PC-9 (cell line): ENCODE data around the gene GMDS. TPM values are rescaled to one million over a fixed set of nuclear protein-coding genes. Genes with fewer than 3 reads are reported as not detected.

Source experiments
- BruUV-seq: library from RNA; stranded (reverse); fragments of 400-500 nt; replicated peaks from 2 replicates; lab custom pipeline; 2021; lab: Mats Ljungman, UMichigan
- CTCF ChIA-PET: fragments of 300-600 bp; sonication (Branson Sonifier 250); formaldehyde crosslinking; loops from one replicate; lab custom pipeline; 2022; ENCODE audit warnings: antibody characterized with exemption; lab: Charles Lee
- POLR2A ChIA-PET: fragments of 300-600 bp; sonication (Branson Sonifier 250); formaldehyde crosslinking; loops from one replicate; lab custom pipeline; 2022; ENCODE audit warnings: antibody characterized with exemption; ENCODE audit not compliant: unreplicated experiment; lab: Charles Lee
- DNase-seq, 2 experiments: peaks; one replicate each; pipeline versions ENCODE4 v3.0.0 to v3.0.0-alpha.2; 2015 to 2022; ENCODE audit warnings: mixed read lengths in 1 of 2
- H2AFZ ChIP-seq: fragments of 200-600 bp; sonication (generic); 2 replicates; pipeline ENCODE4 v1.8.1; 2017; ENCODE audit warnings: antibody characterized with exemption
- H3F3A ChIP-seq: fragments of 200-600 bp; sonication (generic); 2 replicates; pipeline ENCODE4 v1.8.1; 2017; ENCODE audit warnings: antibody characterized with exemption, mild to moderate bottlenecking, low read depth; ENCODE audit not compliant: insufficient read depth
- H3K27ac ChIP-seq: fragments of 200-600 bp; sonication (generic); 2 replicates; pipeline ENCODE4 v1.6.1; 2016; ENCODE audit warnings: mixed run types
- H3K27me3 ChIP-seq: fragments of 200-600 bp; sonication (generic); 2 replicates; pipeline ENCODE4 v1.6.1; 2016; ENCODE audit warnings: low read depth, mixed run types; ENCODE audit not compliant: insufficient read depth
- H3K36me3 ChIP-seq: fragments of 200-600 bp; sonication (generic); 2 replicates; pipeline ENCODE4 v1.6.1; 2016; ENCODE audit warnings: low read depth, mixed run types
- H3K4me1 ChIP-seq: fragments of 200-600 bp; sonication (generic); replicated peaks from 2 replicates; pipeline ENCODE4 v1.6.1; 2016; ENCODE audit warnings: mixed run types; ENCODE audit not compliant: insufficient read depth
- H3K4me2 ChIP-seq: fragments of 200-600 bp; sonication (generic); 2 replicates; pipeline ENCODE4 v1.6.1; 2017; ENCODE audit warnings: mixed run types
- H3K4me3 ChIP-seq: fragments of 200-600 bp; sonication (generic); 2 replicates; pipeline ENCODE4 v1.6.1; 2016; ENCODE audit warnings: mixed run types
- H3K79me2 ChIP-seq: fragments of 200-600 bp; sonication (generic); 2 replicates; pipeline ENCODE4 v1.6.1; 2017; ENCODE audit warnings: low read depth, mixed run types
- H3K9me2 ChIP-seq: fragments of 200-600 bp; sonication (generic); 2 replicates; pipeline ENCODE4 v1.8.1; 2017; ENCODE audit warnings: mild to moderate bottlenecking; ENCODE audit not compliant: insufficient read depth
- H3K9me3 ChIP-seq: fragments of 200-600 bp; sonication (generic); 2 replicates; pipeline ENCODE4 v1.8.1; 2016; ENCODE audit warnings: low read depth; ENCODE audit not compliant: insufficient read depth
- H4K20me1 ChIP-seq: fragments of 200-600 bp; sonication (generic); 2 replicates; pipeline ENCODE4 v1.8.1; 2017; ENCODE audit not compliant: insufficient read depth
- CTCF ChIP-seq: fragments of 200-600 bp; sonication (generic); conservative IDR thresholded peaks from 2 replicates; pipeline ENCODE4 v1.6.1; 2017; ENCODE audit warnings: mixed run types, antibody characterized with exemption, mild to moderate bottlenecking, moderate library complexity
- EZH2 ChIP-seq: fragments of 200-600 bp; sonication (generic); IDR thresholded peaks from 2 replicates; pipeline ENCODE4 v1.8.0; 2017; ENCODE audit warnings: antibody characterized with exemption, low read depth
- intact Hi-C: fragments of 100-400 bp; cut with micrococcal nuclease; formaldehyde crosslinking; loops from one replicate; pipeline ENCODE4 v1.10.0; 2022; ENCODE audit not compliant: unreplicated experiment
- total RNA-seq: library from RNA; stranded (reverse); gene quantifications from 2 replicates; pipeline ENCODE4 v1.2.3, GENCODE V29; 2021

Gene GMDS
- total RNA-seq, 1 experiment from 2014 or later = 30.1 TPM

- no peak overlapping the region for H3K4me2 ChIP-seq
- no peaks in the 10 kb centered on the region for H3K9me2 ChIP-seq
- H3K4me3 ChIP-seq = no peak overlapping the region
- no peaks in the 10 kb centered on the region for H4K20me1 ChIP-seq
- BruUV-seq = no TSS peak
- no peaks in the 10 kb centered on the region for H3K9me3 ChIP-seq
- H3K27ac ChIP-seq = no peak overlapping the region
- ChIA-PET CTCF (no interaction called here), POLR2A (interaction anchor here (0.7 kb wide), 1 partner anchor 157 kb away, joined by 6 read pairs; no protein-coding TSS in a partner anchor)
- H3K79me2 ChIP-seq = no peaks in the 10 kb centered on the region
- H3K36me3 ChIP-seq = no peaks in the 10 kb centered on the region
- DNase-seq = no peak
- H3K27me3 ChIP-seq = no peaks in the 10 kb centered on the region
- no peak overlapping the region for H2AFZ ChIP-seq
- TF ChIP-seq EZH2 (no peak), CTCF (no peak)
- intact Hi-C loops = loop anchor here (10.0 kb wide), 1 partner anchor 416 kb away; the partner anchor contains the start of gene FOXC1
- no peaks in the 10 kb centered on the region; the same call in 1 of the 2 replicates for H3F3A ChIP-seq
- H3K4me1 ChIP-seq = peaks cover 12% of the 10 kb centered on the region
Measured at GRCh38 chr6:2020909-2021308, 224.5 kb downstream of the GMDS start.

- Histone ChIP-seq H3K27ac (no peak overlapping the region), H2AFZ (no peak overlapping the region), H3K9me3 (no peaks in the 10 kb centered on the region), H3K79me2 (no peaks in the 10 kb centered on the region), H3K9me2 (no peaks in the 10 kb centered on the region), H3K4me3 (no peak overlapping the region), H3K36me3 (no peaks in the 10 kb centered on the region), H4K20me1 (no peaks in the 10 kb centered on the region), H3F3A (no peaks in the 10 kb centered on the region; the same call in 1 of the 2 replicates), H3K27me3 (no peaks in the 10 kb centered on the region), H3K4me1 (peaks cover 12% of the 10 kb centered on the region), H3K4me2 (no peak overlapping the region)
- ChIA-PET CTCF (no interaction called here), POLR2A (no interaction called here)
- DNase-seq = no peak
- no peak for TF ChIP-seq EZH2
- TF ChIP-seq CTCF = no peak
- intact Hi-C loops = no loop called here
- no TSS peak for BruUV-seq
Measured at GRCh38 chr6:2019051-2019450, 226.4 kb downstream of the GMDS start.

- no peak for TF ChIP-seq CTCF
- no peak for TF ChIP-seq EZH2
- Histone ChIP-seq H3K36me3 (no peaks in the 10 kb centered on the region), H3K9me3 (no peaks in the 10 kb centered on the region), H3K27me3 (no peaks in the 10 kb centered on the region), H3K9me2 (no peaks in the 10 kb centered on the region), H3K79me2 (no peaks in the 10 kb centered on the region), H3F3A (no peaks in the 10 kb centered on the region; the same call in 1 of the 2 replicates), H3K4me3 (no peak overlapping the region), H2AFZ (no peak overlapping the region), H4K20me1 (no peaks in the 10 kb centered on the region), H3K4me1 (peaks cover 4% of the 10 kb centered on the region; the same call in 1 of the 2 replicates), H3K27ac (no peak overlapping the region), H3K4me2 (no peak overlapping the region)
- DNase-seq = no peak
- CTCF ChIA-PET = no interaction called here
- intact Hi-C loops = no loop called here
- BruUV-seq = no TSS peak
- POLR2A ChIA-PET = interaction anchor here (0.7 kb wide), 1 partner anchor 14 kb away, joined by 15 read pairs; no protein-coding TSS in a partner anchor
Measured at GRCh38 chr6:2016040-2016439, 229.4 kb downstream of the GMDS start.
